GM18502 (cell line): ENCODE measurements around the gene OR7G3.

Experiments
- ATAC-seq: cut with Tn5 transposase; IDR thresholded peaks from one replicate; pipeline ENCODE4 v1.9.1; 2021; ENCODE audit warnings: mild to moderate bottlenecking; ENCODE audit not compliant: unreplicated experiment, poor library complexity

The OR7G3 gene

GRCh38 chr19:9126900-9127405, at the start of gene OR7G3:
OR7G3 (minus strand) TSS chr19:9126950; CDS start chr19:9126950, 0 bp downstream.
- ATAC-seq: no peak

DNA sequence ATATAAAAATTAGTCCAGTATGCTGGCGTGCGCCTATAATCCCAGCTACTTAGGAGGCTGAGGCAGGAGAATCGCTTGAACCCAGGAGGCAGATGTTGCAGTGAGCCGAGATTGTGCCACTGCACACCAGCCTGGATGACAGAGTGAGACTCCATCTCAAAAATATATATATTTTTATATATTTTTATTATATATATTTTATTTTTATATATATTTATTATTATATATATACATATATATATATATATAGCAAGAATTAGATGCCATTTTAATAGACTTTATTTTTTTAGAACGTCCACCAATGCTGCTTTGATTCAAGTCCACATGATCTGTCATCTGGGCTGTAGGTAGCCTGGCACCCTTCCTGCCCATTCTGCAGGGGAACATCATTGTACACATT, 48.6 kb upstream of the OR7G3 start:
- ATAC-seq: no peak

DNA sequence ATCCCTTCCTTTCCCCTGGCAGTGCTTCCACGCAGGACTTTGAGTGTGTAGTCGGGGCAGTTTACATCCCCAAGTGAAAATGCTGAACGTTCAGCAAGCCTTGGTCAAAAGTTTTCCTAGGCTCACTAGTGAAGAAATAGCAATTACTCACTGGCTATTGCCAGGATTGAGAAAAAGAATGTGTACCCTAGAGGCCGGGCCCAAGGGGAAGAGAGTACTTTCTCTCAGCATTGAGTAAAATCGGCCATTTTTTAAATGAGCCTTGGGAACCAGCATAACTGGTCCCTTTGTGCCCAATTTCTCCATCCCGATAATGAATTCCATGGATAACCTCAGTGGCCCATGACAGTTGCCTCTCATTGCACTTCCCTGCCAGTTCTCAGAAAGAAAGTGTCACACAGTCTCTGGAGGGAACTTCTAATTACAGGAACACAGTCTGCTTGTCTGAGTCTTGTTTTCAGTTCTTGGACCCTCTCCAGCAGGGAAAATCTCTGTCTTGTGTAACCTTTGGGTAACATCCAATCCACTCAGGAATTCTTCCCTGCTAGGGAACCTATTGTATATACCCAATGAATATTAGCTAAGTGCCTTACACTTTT, 44.7 kb upstream of the OR7G3 start:
- ATAC-seq: no peak

- ATAC-seq: no peak
These were observed 40.1 kb upstream of the OR7G3 start for GRCh38 chr19:9166846-9167245.

GRCh38 chr19:9165261-9165660, 38.5 kb upstream of the OR7G3 start:
- ATAC-seq: no peak

GRCh38 chr19:9161427-9161826, 34.7 kb upstream of the OR7G3 start:
- no peak for ATAC-seq

DNA sequence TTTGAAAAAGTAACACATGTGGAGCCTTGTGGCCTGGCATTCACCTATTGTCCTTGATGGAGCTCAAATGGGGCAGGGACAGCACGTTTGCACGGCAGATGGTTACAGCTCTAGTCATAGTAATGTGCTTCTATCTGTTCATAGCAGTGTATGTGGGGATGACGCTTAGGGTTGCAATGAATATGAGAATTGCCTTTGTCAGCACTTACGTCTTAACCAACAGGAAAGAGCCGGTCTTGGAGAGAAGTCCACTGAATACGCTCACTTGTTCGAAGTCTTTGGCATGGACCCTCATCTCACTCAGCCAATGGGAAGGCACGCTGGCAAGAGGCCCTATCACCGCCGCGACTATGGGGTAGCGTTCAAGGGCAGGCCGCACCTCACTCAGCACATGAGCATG, 33.1 kb upstream of the OR7G3 start:
- ATAC-seq: no peak

GRCh38 chr19:9156304-9156703, 29.6 kb upstream of the OR7G3 start:
- ATAC-seq: no peak

DNA sequence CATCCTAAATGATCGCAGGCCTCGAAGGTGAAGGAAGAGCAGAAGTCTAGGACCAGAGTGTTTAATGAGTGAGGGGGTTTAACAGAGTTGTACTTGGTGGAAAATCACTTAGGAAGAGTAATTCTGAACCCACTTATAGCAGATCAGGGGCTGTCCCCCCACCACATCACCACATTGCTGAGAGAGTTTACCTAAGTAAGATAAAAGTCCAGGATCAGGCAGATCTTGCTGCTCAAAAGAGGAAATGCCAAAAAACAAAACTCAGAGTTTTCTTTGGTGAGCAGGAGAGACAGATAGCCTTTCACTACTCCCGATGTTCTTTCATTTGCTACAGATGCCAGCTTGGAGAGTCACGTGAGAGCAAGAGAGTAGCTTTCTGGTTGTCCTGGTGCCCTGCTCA, 28.8 kb upstream of the OR7G3 start:
- ATAC-seq: no peak

DNA sequence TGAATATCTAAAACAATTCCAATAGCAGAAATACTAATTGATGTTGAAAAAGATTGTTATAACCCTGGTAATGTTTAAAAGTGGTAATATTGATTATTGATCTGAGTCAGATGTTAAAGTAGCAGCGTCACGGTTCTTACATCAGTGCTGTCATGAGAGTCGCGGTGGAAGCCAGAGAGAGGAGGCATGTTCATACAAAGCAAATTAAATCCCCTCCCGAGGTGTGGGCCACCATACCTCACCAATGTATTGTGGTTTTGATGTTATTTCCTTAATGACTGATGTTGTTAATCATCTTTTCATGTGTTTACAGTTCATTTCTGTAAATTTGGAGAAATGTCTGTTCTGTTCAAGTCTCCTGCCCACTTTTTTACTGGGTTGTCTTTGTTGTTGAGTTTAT, 24.6 kb upstream of the OR7G3 start:
- no peak for ATAC-seq

DNA sequence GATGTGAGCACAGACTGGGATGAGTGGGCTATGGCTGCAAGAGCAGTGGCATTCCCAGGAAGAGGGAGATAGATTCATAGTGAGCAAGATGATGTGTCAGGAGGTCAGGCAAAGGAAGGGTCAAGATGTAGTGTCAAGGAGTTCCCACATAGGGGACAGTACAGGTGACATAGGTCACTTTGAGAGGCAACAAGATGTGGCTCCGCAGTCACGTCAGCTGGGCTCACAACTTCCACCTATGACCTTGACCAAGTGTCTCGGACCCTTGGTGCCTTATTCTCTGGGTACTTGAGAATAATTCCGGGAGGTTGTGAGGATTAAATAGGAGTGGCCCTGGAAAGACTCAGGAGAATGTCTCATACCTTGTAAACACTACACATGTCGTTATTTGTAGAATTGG, 23.9 kb upstream of the OR7G3 start:
- no peak for ATAC-seq

- ATAC-seq: no peak
These were observed 23.2 kb upstream of the OR7G3 start for GRCh38 chr19:9149997-9150396.

- no peak for ATAC-seq
These were observed 21.9 kb upstream of the OR7G3 start for GRCh38 chr19:9148697-9149096.

DNA sequence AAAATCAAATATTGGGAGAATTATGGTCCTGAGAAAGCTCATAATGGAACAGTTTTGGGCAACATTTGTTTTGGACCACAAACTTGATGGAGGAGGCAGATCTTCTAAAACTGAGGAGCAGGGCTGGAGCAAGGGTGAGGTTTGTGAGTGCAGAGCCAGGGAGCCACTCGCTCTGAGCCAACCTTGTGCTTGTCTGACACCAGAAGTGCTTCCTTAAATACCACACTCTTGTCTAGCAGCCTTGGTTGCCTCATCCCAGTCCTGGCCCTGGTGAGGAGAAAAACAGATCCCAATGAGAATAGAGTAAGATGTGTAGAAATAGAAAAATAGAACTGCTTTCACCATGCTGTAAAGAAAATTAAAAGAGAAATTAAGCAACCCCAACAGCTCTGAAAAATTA, 20.1 kb upstream of the OR7G3 start:
- ATAC-seq: no peak

DNA sequence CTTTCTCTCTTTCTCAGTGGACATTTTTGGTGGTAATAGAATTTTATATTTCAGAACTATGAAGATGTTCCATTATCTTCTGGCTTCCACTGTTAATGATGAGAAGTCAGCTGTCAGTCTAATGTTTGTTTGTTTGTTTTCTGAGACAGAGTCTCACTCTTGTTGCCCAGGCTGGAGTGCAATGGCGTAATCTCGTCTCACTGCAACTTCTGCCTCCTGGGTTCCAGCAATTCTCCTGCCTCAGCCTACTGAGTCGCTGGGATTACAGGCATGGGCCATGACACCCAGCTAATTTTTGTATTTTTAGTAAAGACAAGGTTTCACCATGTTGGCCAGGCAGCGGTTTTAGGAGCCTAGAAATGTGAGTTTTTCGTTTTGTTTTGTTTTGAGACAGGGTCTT, 18.2 kb upstream of the OR7G3 start:
- ATAC-seq: no peak

GRCh38 chr19:9140159-9140874, 13.6 kb upstream of the OR7G3 start, which contains the start of gene ZNF317:
ZNF317 (plus strand) TSS chr19:9140397; CDS start chr19:9156017, 15,620 bp downstream.
- ATAC-seq: peak; percentile 94

DNA sequence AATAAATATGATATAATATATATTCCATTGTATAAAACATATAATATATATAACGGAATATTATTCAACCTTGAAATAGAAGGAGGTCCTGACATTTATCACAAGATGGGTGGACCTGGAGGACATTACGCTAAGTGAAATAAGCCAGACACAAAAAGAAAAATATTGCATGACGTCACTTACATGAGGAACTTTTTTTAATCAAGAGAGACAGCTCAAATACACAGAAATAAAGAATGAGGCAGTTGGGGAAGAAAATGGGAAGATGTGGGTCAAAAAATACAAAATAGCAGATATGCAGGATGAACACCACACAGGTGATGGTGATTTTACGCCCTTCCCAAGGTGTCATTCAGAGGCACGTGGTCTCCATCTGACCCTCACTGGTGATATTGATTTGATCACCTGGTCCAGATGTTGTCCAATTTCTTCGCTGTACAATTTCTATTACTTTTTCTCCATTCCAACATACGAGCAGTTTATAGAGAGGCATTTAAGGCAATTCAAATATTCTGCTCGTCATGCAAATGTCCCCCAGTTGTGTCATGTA, 12.9 kb upstream of the OR7G3 start:
- peak; percentile 22 for ATAC-seq

DNA sequence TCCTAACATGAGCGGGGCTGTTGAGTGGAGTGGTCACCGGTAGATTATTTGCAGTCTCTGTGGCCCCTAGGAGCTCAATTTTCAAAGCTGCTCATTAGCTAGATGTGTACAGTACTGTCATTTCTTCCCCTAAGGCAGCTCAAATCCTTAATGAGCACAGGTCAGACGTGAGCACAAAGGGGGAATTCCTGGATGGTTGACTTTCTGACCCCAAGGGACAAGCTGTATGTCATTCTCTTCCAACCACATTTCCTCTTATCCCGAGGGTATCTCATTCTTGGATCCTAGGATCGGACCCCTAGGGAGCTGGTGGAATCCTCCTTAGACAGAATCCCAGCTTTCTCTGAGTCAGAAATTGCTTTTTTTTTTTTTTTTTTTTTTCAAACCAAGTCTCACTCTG, 5.7 kb upstream of the OR7G3 start:
- ATAC-seq: no peak

DNA sequence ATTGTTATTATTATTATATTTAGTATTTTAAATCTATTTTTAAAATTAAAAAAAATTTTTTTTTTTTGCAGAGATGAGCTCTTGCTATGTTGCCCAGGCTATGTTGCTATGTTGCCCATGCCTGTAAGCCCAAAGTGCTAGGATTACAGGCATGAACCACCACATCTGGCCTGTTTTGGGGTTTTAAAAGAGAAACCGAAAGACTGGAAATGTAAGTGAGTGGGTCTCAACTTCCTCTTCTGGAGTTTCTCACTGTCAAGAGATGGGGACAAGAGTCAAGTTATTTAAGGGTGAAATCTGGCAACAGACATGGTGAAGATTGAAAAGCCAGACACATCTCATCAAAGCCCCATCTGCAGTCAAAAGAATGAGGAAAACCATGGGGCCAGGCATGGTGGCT, 4.2 kb upstream of the OR7G3 start:
- ATAC-seq: no peak

GRCh38 chr19:9128171-9128570, 1.4 kb upstream of the OR7G3 start:
- ATAC-seq: no peak

DNA sequence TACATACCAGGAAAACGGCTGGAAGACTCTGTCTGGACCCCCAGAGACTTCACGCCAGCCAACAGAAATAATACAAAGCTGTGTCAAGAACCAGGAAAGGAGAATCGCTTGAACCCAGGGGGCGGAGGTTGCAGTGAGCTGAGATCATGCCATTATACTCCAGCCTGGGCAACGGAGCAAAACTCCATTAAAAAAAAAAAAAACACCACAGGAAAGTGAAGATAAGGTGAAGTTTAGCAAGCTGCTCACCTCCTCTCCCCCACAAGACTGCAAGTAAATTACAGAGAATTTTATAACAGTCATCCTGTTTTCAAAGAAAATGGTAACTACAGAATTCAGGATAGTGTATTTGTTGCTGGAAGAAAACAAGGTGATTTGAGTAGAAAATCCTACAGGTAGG, 10.2 kb downstream of the OR7G3 start:
- ATAC-seq: no peak
